22Rv1 (cell line): Measurements from ENCODE around the gene ARID1A.

Source experiments
- CTCF ChIP-seq: fragments of 450-650 bp; IDR thresholded peaks from 2 replicates; pipeline ENCODE4 v1.5.1; 2017; ENCODE audit warnings: mild to moderate bottlenecking
- ZFX ChIP-seq: fragments of 450-650 bp; IDR thresholded peaks from 2 replicates; pipeline ENCODE4 v1.6.1; 2017; ENCODE audit warnings: antibody characterized with exemption, borderline replicate concordance

GRCh38 chr1:26752519-26752918 is 56.7 kb downstream of the ARID1A start:
- TF ChIP-seq CTCF (no peak), ZFX (no peak)
